NCI-H460 (cell line): ENCODE data around the gene FGF9. TPM values are rescaled to one million over a fixed set of nuclear protein-coding genes. Genes with fewer than 3 reads are reported as not detected.
A peak's percentile ranks its signal among the peaks of the same experiment; 100 is the strongest.

Source experiments
- DNase-seq: peaks from one replicate; pipeline ENCODE4 v3.0.0-alpha.2; 2016; ENCODE audit warnings: low read depth; ENCODE audit errors: extremely low read depth
- polyA plus RNA-seq: library from polyadenylated mRNA; depleted of rRNA; stranded (reverse); fragments of >200 nt; gene quantifications from 2 replicates; pipeline ENCODE4 v1.2.3, GENCODE V29; 2014; cell fraction: nucleus; rRNA removed
- total RNA-seq: library from RNA; depleted of rRNA; stranded (reverse); fragments of >200 nt; shearing (Covaris generic); gene quantifications from 2 replicates; pipeline ENCODE4 v1.2.3, GENCODE V29; 2014; rRNA removed

Gene FGF9
- not detected in 2 replicates for total RNA-seq
- not detected in 2 replicates for polyA plus RNA-seq

GRCh38 chr13:21670883-21671619 lies at the start of gene FGF9:
TSS of gene FGF9 (plus strand) at chr13:21671073. CDS start at chr13:21671913, 840 bp downstream.
- peak; percentile 40 for DNase-seq

- DNase-seq, result peak; percentile 36
These were observed 45.5 kb upstream of the FGF9 start for GRCh38 chr13:21625366-21625765.

- DNase-seq, result no peak
These were observed 38.7 kb upstream of the FGF9 start for GRCh38 chr13:21632196-21632595.

GRCh38 chr13:21636656-21637055 lies 34.2 kb upstream of the FGF9 start:
- no peak for DNase-seq

- DNase-seq, result no peak
These were observed 33.6 kb upstream of the FGF9 start for GRCh38 chr13:21637296-21637695.

GRCh38 chr13:21638319-21639282 lies 32.3 kb upstream of the FGF9 start:
- no peak for DNase-seq

- no peak for DNase-seq
These were observed 31.3 kb upstream of the FGF9 start for GRCh38 chr13:21639561-21639960.

- no peak for DNase-seq
These were observed 29.2 kb upstream of the FGF9 start for GRCh38 chr13:21641629-21642028.

GRCh38 chr13:21657538-21657937 lies 13.3 kb upstream of the FGF9 start:
- no peak for DNase-seq

- no peak for DNase-seq
These were observed 11.8 kb upstream of the FGF9 start for GRCh38 chr13:21659087-21659486.

- no peak for DNase-seq
These were observed 9.6 kb upstream of the FGF9 start for GRCh38 chr13:21661097-21661909.

GRCh38 chr13:21663197-21663596 lies 7.7 kb upstream of the FGF9 start:
- DNase-seq, result no peak

- no peak for DNase-seq
These were observed 2.1 kb upstream of the FGF9 start for GRCh38 chr13:21668732-21669275.

GRCh38 chr13:21670006-21670882 lies 629 bp upstream of the FGF9 start:
- no peak for DNase-seq

GRCh38 chr13:21671620-21672286 lies 880 bp downstream of the FGF9 start:
- DNase-seq, result no peak

- DNase-seq, result no peak
These were observed 1.4 kb downstream of the FGF9 start for GRCh38 chr13:21672287-21672680.

- no peak for DNase-seq
These were observed 2.1 kb downstream of the FGF9 start for GRCh38 chr13:21672796-21673538.

GRCh38 chr13:21673539-21673788 lies 2.6 kb downstream of the FGF9 start:
- DNase-seq, result no peak
